Bronchial smooth muscle cell (primary cell): ENCODE results near the gene NAT10. TPM values are rescaled to one million over a fixed set of nuclear protein-coding genes. Genes with fewer than 3 reads are reported as not detected.

Experiments
- total RNA-seq: library from RNA; depleted of rRNA; stranded (reverse); fragments of >200 nt; gene quantifications from 2 replicates; pipeline ENCODE4 v1.2.1, GENCODE V29; 2014

Gene NAT10
- 11.4 and 12.6 TPM in 2 replicates for total RNA-seq

DNA sequence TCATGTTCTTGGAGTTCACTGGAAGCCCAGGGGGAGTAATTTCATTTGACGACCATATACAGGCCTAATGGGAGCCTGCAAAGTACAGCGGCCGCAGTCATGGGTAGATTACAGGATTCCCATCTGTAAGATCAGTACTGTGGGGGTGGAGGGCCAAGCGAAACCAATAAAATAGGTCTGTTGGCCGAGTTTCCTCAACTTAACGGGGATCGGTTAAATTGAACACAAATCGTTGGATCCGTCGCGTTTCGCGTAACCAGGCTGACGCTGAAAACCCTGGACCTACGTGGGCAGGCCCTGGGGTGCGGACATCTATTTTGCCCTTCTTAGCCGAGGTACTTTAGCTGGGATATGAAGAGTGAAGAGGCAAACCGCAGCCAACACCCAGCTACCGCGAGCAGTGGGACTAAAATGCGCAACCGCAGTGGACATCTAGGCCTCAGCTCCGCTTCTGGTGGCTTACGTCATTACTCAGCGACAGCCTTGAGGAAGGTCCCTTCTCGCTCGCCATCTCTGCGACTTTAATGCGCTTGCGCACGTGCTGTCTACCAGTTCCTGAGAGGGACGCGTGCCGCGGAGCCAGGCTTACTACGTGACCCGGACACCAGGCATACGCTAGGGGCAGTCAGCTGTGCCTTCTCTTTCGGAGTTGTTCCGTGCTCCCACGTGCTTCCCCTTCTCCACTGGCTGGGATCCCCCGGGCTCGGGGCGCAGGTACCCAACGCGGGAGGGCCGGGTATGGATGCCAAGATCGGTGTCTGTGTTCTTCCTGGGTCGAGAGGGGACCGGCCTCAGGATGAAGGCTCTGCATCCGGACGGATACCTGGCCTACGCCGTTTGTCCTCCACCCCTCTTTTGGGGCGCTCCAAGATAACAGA is at the start of gene NAT10:
TSS of gene NAT10 (plus strand) at position 551 of the 878 bp plus-strand sequence. CDS start 2,597 bp downstream, outside the sequence.

Other genes with a start within 250 kb of the NAT10 start
- under 0.01 and 0.17 TPM in 2 replicates for gene LMO2, start 213.6 kb upstream of the NAT10 start, total RNA-seq
- 152 and 164 TPM in 2 replicates for gene CAPRIN1, start 53.9 kb upstream of the NAT10 start, total RNA-seq